D341Med (cell line): ENCODE results near the gene MYOCD.

Source experiments
- DNase-seq: peaks from one replicate; pipeline ENCODE4 v3.0.0; 2012; ENCODE audit warnings: low spot score

MYOCD gene

DNA sequence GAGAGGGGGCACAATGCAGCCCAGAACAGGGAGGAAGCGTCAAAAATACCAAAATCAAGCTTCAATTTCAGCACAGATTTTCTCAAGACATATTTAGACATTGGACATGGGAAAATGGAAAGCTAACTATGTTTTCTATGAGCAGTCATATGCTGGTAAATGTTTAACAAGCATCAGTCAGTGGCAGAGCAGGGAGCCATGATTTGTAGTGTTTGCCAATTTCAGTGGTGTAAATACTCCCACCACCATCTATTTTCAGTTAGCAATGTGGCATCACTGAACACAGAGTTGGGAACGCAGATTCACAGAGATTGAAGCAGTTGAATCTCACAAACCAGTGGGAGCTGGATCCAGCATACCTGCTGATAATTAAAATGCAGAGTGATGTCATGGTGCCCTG, 24.6 kb upstream of the MYOCD start:
- no peak for DNase-seq

DNA sequence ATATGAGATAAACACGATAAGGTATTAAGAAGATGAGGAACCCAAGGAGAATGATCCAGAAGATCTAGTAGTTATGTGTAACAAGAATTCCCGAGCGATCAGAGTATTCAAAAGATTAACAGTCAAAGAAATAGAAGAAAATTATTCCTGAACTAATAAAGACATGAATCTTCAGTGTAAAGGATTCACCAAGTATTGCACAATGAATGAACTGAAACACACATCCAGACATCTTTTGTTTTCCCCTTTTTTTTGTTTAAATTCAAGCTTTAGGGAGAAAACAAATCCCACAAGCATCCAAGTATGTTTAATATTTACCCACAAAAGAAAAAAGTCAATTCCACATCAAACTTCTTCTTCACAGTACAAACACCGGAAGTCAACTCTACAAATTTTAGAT, 23.7 kb upstream of the MYOCD start:
- no peak for DNase-seq

DNA sequence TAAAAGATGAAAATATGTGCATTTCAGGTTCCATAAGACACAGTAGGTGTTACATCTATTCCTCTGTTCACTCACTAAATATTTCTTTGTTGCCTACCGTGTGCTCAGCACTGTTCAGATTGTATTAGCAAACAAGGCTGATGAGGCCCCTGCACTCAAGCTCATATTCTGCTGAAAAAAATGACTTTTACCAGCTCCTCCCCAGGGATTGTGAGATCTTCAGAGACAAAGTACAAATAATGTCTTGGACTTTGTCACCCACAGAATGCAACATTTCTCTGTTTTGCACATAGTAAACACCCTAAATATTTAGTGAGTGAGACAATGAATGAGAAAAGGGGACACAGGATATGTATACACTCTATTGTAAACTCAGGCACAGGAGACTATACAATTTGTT, 21.9 kb upstream of the MYOCD start:
- no peak for DNase-seq

DNA sequence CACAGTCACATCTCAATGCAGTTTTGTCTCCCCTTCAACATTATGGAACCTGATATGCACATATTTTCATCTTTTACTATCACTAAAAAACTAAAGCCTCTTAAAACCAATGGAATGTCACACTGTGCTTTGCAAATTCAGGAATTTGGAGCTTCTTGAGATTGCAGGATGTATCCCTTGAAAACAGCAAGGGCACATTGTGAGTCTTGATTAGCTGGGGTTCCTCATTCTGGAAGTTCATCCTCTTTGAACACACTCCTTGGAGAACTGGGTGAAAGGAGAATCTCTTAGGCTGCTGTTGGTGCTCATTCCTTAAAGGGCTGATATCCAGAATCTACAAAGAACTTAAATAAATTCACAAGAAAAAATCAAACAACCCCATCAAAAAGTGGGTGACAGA, 21.1 kb upstream of the MYOCD start:
- DNase-seq: no peak

DNA sequence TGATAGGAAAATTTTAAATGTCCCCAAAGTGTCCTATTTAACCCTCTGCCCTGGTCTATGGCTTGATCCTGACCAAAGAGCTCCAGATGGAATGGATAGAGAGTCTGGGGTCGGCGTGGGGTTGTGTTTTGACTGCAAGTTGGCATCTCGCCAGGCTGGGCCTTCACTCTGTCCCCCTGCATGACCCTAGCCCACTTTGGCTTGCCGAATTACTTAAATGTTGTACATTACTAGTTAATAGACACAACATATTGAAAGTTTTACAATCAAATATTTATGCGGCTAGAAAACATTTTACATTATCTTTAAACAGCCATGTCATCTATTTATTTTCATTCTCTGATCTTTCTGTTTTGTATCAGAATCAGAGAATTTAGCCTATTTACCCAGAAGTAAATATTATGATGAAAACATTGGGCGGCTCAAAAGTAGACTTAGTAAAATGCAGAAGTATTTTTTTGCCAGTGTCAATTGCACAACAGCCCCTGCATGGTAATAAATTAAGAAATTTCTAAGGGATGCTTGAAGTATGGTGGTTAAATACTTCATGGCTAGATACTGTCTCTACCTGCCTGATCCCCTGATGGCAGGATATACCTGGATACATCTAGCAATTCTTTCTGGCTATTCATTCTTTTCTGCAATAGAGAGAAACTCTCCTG, 18.8 kb upstream of the MYOCD start:
- no peak for DNase-seq

DNA sequence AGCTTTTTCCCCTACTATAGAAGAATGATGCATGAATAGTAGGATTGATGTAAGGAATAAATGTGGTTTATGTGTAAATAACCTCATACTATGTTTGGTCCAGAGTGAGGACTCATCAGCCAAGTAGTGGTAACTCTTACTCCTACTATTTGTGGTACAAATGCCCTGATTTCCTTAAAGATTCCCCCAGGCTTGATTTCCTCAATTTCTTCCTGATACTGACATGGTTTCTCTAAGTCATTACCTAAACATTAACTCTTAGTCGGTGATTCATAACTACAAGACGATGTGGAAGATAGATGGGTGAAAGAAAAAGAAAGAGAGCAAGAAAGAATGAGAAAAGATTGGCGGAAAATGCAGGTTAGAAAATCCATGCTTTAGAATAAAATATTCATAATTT, 17.2 kb upstream of the MYOCD start:
- no peak for DNase-seq

DNA sequence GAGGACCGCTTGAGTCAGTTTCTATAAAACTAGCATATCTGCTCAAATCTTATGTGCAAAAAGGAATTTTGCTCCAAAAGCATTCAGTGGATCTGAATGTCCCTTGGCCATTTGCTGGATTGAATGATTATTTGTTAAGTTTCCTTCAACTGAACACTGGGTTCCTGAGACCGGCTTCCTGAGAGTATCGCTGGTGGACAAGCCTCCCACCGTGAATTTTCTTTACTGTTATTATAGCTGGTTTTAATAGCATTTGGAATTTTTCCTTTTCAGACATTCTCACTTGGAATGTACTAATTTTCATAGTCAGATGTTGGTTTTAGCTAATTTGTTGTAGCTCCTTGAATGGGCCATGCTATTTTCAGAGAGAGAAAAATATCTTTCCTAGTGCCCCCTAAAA, 9.8 kb upstream of the MYOCD start:
- no peak for DNase-seq

DNA sequence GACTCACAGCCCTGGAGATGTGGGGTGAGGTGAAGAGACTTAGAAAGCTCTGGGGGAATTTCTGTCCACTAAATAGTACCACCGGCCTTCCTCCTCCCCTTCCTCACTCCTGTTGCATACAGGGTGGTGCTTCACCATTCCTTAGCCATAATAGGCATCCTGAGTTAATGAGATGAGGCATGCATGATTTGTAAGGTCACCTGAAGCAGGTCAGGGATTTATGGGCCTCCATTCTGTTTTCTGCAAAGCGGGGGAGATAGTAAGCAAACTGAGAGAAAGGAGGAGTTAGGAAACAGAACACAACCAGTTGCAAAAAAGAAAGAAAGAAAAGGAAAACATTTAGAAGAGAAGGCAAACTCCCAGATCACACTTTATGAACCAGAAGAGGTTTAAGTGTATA, 9.3 kb upstream of the MYOCD start:
- no peak for DNase-seq

DNA sequence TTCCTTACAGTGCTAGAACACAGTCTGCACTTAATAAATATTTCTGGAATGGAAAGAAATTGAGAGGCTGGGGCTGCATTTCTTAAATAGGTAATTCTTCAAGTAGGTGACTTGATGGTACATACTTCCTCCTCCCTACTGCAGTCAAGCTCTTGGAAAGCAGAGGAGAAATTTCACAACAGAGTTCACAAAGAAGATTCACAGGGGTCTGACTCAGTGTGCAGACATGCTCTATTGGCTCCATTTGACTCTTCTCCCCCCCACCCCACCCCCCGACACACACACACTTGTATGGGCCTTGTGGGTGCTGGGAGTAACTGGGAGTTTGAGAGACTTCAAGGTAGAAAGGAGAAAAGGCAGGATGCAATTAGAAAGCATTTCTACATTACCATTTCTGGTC, 6.2 kb upstream of the MYOCD start:
- DNase-seq: no peak

DNA sequence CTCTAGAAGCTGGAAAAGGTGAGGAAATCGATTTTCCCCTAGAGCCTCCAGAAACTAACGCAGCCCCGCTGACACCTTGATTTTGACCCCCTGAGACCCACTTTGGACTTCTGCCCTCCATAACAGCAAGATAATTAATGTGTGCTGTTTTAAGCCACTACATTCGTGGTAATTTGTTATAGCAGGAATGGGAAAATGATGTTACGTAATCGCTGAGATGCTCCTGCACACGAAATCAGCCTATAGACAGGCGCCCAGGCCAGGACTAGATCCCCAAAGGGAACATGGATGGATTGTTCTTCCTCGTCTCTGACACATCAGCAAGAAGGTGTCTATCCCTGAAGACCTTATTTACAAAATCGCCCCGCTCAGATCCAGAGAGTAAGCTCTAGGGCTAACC, 1.4 kb upstream of the MYOCD start:
- DNase-seq: no peak

DNA sequence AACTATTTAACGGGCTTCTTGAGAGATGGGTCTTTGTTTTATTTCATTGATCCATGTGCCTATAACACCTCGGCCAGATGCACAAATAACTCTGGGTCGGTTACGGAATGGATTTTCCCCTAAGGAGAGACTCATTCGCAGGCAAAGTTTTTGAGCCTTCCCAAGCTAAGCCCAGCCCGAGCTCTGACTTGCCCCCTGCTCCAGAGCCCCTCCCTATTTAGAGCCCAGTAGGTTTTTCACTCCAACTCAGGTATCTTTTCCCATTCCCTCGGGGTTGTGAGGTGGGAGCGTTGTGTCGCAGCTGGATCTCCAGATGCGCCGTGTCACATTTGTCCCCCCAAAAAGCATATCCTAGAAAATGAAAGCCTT, 812 bp upstream of the MYOCD start:
- DNase-seq: no peak

DNA sequence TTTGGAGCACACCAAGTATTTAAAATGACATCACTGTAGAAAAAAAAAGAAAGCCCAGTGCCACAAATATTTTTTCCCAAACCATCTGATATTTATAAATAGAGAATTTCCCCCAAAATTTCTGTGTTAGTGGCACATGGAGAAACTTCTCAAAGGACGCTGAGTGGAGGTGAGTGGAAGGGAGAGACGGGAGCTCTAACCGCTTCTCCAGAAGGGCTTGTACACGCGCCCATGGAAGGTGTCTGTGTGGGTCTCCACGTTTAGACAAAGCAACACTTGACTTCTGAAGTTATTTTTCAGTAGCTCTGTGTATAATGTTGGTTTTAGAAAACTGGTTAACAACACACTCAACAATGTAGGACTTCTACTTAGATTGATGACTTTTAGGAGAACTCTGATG, 1.0 kb downstream of the MYOCD start:
- no peak for DNase-seq

DNA sequence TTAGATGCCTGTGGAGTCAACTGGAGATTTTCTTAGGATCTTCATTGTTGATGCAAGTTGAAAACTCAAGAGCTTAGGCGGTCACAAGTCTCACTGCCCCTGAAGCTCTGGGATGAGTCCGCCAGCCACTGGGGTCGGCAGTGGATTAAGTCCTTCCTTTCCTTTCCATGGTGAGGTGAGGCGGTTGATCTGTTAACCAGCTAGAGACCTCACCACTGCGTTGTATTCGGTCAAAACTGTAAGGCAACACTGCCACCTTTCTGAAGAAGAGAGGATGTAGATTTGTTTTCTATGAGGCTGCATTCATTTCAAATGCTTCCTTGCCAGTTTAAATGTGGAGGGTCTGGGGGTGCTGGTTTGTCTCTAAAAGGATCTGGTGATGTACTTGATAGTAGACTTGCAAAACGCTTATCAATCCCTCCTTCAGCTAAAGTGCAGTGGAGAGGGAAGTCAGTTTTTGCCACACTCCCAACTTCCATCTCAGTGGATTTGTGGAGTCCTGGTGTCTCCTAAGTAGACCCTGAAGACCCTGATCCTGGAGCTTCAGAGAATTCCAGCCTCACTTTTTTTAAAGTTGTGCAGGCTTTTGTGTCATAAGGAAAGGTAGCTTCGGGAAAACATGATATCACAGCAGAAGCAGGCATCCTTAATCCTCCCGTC, 1.7 kb downstream of the MYOCD start:
- DNase-seq: peak; percentile 34

DNA sequence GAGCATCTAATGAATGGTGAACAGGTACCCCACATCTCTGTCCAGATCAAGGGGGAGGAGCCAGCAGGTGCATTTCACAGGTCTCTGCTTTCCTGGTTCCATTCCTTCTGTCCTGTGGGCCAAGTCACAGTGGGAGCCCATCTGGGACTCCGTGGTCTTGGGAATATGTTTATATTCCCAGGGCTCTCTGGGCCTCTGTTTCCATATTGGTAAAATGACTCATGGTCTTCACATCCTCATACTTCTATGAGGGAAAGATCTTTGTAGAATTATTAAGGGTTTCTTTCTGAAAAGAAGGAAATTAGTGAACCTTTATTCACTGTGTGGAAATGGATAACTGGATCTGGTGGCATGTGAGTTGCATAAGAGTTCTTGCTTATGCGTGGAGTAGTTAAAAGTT, 6.2 kb downstream of the MYOCD start:
- no peak for DNase-seq

DNA sequence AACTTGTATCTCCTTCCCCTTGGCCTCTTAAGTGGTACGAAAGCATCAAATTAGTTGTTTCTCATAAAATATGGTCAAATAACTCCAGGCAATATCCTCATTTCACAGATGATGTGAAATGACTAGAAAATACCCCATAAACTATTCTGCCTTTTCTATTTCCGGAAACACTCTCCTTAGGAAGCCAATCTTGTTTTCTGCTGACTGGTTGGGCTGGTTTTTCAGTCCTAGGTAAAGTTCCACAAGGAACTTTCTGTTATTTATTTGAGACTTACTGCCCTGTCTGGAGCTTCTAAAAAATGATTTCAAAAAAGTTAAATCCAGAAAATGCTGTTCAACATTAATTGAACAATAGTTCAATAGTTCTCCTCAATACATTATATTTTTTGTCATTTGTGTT, 7.3 kb downstream of the MYOCD start:
- no peak for DNase-seq

DNA sequence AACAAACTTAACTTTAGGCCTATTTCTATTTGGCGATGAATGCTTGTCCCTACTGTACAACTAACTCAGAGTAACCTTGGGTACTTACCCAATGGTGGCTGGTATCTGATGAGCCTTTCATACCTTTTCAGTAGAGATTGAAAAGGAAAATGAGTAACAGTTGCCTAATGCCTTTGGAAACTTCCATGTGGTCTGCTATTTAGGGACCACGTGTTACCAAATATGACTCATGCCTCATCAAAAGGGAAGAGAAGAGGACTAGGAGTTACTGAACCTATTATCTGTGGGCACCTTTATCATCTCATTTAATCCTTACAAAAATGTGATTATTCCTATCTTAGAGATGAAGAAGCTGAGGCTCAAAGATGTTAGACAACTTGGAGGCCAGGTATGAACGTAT, 8.1 kb downstream of the MYOCD start:
- DNase-seq: no peak

DNA sequence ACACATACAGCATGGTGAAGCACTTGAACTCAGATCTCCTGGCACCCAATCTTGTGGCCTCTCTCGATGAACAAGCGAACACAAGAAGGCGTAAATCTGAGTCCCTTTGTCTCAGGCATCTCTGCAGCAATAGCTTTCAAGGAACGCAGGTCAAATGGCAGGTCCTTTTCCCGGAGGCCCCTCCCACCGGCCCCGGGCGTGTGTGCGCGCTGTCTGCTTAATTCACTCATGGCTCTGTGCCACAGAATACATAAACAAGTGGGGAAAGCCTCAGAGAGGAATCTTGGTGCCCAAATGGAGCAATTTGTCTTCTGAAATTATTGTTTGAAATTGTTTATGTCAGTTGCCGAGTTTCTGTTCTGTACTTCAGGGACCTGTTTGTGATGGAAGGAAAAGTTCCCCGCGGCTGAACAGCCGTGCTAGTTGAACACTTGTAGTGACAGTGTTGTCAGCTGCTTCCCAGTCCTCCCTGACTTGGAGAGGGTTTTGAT, 14.8 kb downstream of the MYOCD start:
- DNase-seq: no peak

DNA sequence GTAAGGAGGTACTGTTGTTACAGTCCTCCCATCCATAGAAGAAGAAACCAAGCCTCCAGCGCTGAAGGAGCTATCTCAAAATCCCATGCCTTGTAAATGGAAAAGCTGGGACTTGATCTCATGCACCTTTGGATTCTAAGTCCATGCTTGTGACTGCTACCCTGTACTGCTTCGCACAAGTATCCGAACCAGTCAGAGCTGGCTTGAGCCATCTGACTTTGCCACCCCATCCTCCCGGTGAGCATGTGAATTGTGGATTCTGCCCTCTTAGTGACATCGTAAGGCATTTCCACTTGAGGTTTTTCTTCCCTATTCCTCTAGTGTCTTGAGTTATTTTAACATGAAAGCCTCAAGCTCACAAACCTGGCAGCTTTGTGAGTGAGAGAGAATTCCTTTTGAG, 15.3 kb downstream of the MYOCD start:
- no peak for DNase-seq

DNA sequence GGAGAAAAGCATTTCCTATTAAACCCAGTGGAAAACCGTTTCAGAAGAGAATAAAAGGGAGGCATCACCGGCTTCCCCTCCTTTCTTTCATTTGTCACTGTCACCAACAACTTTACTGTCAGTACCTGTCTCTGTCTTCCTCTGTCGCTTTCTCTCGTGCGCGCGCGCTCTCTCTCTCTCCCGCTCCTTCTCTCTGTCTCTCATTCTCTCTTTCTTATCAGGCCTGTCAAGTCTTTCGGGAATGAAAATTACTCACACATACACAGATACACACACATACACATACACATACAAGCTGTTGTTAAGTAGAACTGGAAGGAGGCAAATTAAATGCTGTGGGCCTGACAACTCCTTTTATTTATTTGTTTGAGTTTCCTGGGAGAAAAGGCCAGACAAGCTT, 17.6 kb downstream of the MYOCD start:
- DNase-seq: no peak

DNA sequence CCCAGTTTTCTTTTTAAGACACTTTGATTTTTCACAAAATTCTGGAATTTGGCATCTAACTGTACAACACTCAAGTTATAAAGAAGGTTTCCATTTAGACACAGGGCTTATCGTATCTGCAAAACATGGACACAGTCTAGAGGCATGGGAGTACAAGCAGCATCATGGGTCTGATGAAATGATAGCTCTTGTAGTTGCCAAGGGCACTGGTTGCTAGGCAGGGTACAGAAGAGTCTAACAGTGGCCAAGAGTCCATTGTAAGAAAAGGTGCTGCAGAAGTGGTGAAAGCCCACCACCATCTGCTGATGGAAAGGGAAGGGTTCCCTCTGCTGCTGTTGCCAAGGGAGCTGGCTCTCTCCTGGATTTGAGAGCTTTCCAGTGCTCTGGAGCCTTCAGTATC, 20.8 kb downstream of the MYOCD start:
- no peak for DNase-seq

DNA sequence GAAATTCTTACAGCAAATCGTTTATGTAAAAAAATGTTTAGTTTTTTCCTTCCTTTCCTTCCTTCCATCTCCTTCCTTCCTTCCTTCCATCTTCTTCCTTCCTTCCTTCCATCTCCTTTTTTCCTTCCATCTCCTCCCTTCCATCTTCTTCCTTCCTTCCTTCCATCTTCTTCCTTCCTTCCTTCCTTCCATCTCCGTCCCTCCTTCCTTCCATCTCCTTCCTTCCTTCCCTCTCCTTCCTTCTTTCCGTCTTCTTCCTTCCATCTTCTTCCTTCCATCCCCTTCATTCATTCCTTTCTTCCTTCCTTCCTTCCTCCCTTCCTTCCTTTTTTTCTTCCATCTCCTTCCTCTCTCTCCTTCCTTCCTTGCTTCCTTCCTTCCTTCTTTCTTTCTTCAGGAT, 22.7 kb downstream of the MYOCD start:
- DNase-seq: no peak

DNA sequence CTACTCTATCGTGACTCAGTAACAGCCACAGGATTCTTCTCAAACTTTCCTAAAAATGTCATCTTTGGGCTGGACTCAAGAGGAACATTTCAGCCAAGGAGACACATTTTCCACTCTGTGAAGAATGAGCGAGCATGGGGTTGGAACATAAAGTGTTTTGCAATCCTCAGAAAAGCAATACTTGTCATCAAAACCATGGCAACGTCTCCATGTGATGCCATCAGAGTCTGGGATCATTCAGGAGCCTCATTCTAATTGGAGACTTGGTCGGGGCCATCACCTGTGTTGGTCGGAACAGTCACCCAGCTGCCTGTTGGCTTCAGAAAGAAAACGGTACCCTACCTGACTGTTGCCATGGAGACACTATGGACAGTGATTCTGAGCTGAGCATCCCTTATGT, 25.5 kb downstream of the MYOCD start:
- no peak for DNase-seq

DNA sequence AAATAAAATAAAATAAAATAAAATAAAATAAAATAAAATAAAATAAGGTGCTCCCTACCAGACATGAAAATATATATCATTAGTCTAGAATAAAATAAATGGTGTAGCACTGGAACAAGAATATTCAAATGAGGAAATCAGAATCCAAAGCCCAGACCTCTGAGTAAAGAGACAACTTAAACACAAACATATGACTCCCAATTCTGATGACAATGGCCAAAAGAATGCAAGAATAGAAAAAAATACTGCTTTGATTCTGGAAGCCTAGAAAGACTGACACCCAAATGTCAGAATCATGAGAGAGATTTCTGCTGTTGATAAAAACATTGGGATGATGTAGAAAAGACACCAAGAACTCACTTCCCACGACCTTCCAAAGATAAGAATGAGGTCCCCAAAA, 27.9 kb downstream of the MYOCD start:
- no peak for DNase-seq

DNA sequence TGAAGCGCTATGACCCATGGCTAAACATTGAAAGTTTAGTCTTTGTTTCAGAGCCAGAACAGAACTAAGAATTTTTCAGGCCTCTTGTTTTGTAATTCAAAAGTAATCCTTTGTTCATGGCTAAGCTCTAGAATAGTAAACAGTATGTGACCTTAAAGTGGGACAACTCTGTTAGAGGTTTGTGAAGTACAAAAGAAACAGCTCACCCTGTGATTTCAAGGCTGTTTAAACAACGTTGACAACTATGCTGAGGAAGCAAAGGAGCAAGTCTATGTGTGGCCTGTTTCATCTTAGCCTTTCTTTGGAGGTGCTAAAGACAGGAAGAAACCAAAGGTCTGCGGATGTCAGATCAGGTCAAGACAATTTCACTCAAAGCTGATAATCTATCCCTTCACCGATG, 40.4 kb downstream of the MYOCD start:
- DNase-seq: no peak
